Suppressor macrophage (primary cell): Measurements from ENCODE around the gene DCLK1.
A peak's percentile ranks its signal among the peaks of the same experiment; 100 is the strongest.

ENCODE experiments used
- DNase-seq, 4 experiments: peaks; one replicate each; pipeline ENCODE4 v3.0.0-alpha.2; 2020 to 2022

The DCLK1 gene

DNA sequence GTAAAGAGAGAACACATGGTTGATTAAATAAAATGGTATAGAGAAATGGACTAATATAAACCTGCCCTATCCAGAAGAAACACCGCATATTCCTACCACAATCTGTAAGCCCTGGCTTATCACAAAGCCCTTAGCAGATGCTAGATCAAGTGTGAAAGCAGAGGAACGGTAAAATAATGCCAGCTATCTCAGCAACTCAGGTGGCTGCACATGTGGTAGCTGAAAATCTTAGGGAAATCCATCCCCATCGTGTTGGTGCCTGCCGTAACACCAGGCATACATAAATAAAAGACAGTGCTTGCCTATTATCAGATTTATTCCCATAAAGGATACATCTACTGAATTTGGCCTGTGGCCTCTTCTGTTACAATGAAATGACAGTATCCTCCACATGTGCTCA is 350.6 kb downstream of the DCLK1 start:
- no peak for DNase-seq

DNA sequence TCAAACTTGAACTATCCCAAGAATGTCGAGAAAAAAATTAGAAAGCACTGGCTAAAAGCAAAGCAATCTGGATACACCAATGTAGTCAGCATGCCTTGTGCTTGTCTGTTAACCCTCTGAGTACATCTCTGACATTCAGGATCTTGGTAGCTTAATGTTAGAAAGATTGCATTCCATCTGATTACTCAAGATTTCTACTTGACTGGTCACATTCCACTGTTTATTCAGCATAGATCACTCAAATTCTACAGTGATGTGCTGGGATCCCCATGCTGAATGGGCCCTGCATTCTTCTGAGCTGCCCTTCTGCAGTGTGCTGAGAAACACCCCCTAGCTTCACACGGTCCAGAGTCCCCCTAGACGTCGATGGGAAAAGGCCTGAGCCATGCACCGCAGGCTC is 359.3 kb downstream of the DCLK1 start:
- no peak for DNase-seq

DNA sequence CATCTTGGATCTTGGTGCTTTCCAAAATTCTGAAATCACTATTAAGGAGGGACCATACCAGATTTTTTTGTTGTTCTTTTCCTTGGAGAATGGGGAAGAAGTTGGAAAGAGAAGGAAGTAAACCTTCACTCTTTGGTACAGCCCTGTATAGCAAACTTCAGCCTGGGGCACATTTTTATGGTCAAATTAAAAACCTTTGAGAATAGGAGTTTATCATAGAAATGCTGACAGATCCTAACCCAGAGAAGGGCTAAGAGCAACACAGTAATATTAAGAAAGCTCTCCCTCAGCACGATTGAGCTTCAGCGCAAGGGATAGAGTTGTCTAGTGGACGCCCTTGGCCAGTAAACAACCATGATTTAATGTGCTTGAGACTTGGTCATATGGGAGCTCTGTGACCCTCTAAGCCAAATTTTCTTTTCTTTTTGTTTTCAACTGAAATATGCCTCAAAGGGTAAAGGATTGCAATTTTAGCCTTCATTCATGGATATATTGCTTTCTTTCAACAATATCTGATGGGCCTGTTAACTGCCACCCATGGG is 360.4 kb downstream of the DCLK1 start:
- DNase-seq = no peak

DNA sequence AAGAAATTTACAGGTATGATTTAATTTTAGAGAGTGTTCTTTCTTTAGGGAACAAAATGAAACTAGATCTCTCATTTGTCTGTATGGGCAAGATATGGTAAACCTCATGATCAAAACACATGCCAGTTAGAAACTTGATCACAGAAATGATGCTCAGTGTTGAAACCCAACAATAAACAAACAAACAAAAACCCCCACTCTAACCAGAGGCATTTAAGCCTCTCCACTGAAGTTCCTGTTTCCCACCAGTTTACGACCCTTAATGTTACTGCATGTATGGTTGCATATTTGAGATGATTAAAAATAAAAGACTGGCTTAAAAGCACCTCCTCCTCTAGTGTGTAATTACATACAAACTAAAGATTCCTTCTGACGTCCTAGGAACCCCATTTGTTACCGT is 361.4 kb downstream of the DCLK1 start:
- no peak for DNase-seq

DNA sequence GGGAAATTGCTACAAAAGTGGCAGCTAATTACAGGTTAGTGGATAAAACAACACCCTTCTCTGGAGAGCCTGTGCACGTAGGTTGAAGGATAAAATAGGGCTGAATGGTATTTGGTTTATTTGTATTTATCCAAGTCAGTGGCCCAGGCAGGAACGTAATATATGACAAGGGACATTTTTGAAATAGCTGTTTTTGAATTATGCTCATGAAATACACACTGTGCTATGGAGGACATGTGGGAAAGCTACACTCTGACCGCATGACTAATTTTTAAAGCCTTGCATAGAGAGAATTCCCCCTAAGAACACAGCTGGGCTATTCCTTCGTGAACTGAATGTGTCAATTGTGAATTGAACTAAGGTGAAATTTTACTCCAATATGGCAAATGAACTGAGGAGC is 362.6 kb downstream of the DCLK1 start:
- no peak for DNase-seq

DNA sequence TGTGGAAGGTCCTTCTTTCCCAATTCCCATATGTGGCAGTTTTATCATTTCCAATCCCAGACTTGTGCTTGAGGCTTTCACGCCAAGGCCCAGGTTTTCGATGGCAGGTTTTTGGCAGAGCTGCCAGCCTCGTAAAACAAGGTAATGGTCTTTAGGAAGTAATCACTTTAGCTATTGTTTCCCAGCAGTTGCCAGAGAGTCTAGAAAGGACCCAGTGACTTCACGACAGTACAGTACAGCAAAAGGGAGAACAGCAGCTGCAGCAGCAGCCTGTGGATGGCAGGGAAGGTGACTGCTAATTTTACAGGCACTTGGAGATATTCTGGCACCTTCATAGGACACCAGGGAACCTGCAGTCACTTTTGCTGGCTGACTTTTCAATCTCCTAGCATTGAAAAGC is 363.1 kb downstream of the DCLK1 start:
- no peak for DNase-seq

DNA sequence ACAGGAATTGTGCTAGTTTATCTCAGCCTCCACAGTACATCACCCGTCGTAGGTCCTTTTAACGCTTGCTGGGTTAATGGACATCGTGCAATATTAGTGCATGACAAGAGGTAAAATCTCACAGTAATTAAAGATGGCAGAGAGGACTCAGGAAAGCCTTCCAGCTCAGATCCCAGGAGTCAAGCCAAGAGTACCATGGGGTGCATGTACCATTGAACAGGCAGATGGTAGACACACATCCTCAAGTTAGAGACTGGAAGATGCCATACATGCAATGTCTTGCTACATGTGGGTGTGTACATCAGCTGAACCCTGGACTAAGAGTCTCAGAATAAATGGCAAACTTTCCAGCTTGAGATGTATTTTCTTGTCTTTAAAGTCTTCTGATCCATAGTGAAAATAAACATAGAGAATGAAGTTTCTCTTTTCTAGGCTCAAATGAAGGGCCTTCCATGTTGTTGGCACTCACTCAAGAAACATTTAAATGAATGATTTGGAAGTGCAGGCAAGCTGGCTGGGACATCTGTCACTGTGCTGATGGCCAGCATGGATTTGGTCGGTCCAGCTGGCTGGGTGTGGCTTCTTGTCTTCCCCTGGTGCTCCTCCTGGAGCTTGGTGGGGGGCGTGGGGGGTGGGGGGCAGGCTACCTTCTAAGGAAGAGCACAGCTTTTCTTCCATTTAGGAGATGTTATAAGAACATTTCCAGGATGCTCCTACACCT is 363.8 kb downstream of the DCLK1 start:
- DNase-seq = no peak

DNA sequence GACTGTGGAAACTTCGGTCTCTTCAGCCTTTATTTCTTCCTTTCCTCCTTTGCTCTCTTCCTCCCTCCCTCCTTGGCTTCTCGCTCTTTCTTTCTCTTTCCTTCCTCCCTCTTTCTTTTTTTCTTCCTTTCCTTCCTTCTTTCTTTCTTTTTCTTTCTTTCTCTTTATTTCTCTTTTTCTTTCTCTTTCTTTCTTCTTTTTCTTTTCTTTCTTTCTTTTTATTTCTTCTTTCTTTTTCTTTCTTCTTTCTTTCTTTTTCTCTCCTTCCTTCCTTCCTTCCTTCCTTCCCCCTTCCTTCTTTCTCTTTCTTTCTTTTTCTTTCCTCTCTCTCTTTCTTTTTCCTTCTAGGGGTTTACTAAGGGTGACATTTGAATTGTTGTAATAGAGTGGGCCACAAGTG is 364.5 kb downstream of the DCLK1 start:
- no peak for DNase-seq

DNA sequence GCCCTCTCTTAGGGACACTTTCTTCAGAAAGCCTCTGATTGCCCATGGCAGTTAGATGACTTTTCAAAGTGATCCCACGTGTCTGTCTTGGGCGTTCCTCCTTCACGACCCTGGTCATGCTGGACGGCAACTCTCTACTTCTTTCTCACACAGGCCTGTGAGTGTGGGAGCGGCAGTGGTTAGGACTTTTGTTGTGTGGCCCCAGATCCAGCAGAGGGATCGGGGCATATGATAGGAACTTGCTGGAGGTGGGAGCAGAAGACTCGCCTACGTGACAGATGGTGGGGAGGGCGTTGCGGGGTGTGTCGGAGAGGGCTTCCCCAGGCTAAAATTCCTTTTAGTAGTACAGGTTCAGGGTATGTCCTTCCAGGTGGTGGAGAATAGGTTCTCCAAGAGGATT is 365.2 kb downstream of the DCLK1 start:
- no peak for DNase-seq

DNA sequence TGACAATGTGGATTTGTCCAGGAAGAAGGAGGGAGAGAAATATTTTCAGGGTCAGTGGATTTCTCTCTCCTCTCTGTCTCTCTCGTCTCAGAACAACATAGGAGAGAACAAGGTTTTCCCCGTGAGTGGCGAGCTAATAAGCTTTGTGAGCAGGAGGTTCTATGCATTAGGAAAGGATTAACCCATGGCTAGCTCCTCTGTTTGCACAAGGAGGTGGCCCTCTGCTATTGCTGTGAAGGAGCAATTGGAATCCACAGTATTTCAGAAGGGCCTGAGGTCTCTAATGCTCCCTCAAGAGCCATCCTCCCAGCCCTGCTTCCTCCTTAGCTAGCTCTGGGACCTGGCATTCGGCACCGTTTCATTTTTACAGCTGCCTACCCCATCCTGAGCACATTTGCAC is 365.8 kb downstream of the DCLK1 start:
- DNase-seq = no peak

DNA sequence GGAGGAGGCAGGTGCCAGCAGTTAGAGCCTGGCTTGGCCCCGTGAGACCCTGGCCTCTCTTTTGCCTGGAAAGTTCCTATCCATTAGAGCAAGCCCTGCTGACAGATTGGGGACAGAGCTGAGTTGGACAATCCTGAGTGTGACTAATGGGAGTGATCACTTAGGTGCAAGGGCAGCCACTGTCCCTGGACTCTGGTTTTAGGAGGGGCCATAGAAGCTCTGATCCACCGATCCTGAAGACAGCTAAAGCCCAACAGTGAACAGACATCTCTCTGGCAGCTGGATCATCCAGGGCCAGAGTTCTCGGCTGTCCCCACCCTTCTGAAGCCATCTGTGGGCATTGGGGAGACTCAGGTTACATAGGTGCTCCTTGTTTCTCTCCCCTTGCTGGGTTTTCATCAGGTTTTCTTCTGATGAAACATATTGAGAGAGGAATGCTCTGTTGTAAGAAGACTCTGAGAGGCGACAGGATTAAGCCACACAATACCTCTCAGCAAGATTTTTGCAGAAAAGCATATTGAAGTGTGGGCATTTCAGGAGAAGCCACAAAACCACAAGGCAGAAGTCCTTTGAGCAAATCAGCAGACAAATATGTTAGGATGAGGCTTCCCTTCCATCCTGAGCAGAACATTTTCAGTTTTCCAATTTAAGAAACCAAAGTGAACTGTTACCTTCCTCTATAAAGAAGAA is 366.7 kb downstream of the DCLK1 start:
- no peak for DNase-seq

DNA sequence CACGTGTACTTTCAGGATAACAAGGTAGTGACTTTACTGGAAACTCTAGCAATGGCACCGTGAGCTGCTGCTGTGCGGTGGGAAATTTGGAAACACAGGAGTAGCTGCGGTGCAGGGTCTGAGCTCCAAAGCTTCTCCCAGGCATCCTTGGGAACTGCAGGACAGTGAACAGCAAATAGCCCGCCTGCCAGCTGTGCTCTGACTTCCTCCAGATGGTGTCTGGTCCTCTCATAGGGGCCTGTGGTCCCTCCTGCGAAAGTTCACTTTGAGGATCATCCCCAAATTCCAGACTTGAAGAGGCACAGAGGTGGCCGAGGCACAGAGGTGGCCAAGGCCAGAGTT is 367.4 kb downstream of the DCLK1 start:
- peak in 1 of 4 experiments; percentile 0 for DNase-seq

DNA sequence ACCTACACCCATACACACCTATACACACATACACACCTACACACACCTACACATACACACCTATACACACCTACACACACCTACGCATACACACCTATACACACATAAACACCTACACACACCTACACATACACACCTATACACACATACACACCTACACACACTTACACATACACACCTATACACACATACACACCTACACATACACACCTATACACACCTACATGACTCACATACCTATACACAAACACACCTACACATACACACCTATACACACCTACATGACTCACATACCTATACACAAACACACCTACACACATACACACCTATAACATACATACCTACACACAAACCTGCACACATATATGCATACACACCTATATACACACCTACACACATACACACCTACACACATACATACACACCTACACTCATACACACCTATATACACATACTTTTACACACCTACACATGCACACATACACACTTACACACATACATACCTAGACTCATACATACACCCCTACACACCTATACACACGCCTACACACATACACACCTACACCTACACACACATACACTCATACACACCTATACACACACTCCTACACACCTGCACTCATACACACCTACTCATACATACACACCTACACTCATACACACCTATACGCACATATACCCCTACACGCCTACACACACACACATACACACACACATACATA is 368.0 kb downstream of the DCLK1 start:
- no peak for DNase-seq

DNA sequence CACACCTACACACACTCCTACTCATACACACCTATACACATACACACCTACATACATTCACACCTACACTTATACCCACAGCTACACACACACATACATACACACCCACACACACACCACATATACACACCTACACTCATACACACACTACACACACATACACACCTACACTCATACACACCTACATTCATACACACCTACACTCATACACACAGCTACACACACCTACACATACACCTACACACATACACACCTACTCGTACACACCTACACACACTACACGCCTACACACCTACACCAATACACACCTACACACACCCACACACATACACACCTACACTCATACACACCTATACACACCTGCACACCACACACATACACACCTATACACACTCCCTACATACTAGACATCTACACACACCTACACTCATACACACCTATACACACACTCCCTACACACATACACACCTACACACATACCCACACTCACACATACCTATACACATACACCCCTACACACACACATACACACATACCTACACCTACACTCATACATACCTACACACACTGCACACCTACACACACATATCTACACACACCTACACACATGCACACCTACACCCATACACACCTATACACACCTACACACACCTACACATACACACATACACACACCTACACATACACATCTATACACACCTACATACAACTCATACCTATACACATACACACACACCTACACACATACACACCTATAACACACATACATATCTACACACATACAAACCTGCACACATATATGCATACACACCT is 369.5 kb downstream of the DCLK1 start:
- DNase-seq = no peak

DNA sequence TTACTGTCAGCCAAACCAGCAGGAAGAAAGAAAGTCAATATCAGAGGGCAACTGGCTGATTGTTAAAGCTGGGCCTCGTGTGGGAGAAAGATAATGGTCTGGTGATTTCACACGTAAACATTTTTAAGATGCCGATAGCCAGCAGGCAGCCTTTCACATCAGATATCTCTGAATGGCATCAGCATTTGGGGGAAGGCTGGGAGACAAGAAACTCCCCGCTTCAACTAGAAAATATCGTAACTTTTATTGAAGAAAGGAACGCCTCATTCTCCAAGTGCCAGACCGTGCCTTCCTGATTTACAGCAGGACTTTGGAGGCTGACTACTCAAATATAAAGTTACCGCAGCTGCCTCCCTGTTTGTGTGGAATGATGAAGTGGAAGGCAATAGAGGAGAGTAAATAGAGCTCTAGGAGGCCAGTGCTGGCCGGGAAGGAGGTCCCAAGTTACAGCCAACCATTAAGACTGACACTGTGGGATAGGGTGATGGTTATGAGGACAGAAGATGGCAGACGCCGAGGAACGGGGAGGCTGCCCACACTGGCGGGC is 370.4 kb downstream of the DCLK1 start:
- DNase-seq = no peak

DNA sequence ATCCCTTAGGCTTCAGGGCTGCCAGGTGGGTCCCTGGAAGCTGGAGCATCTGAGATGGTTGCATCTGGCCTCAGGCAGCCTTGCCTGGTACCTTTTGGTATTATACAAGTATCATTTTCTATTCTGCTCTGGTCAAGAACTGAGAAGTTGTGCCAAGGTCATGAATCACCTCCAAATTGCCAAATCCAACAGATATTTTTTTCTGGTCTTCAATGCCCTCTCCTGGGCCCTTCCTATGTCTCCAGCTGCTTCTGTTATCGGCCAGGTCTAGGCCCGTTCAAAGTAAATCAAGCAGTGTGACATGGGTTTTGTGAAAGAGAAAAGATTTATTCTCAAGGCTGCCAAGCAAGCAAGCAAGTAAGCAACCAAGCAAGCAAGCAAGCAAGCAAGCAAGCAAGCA is 383.6 kb downstream of the DCLK1 start:
- DNase-seq = no peak

DNA sequence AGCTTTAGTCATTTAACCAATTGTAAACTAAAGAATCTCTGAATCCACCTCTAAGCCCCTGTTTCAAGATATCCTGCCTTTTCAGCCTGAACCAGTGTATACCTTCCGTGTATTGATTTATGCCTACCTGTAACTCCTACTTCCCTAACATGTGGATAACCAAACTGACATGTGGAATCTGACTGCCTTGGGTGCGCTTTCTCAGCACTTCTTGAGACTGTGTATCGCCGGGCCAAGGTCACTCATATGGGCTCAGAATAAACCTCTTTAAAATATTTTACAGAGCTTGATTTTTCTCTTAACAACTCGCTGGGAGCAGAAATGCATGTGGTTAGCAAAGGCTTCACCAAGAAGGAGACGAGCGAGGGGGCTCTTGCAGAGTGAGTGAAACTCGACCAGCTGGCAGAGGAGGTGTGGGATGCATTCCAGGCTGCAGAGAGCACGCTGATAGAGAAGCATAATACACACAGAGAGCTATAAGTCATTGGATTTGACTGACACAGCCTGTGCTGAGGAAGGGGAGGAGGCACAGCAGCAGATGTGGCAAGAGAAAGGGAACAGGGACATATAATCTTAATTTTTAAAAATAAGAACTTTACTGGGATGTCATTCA is 386.5 kb downstream of the DCLK1 start:
- DNase-seq = no peak

DNA sequence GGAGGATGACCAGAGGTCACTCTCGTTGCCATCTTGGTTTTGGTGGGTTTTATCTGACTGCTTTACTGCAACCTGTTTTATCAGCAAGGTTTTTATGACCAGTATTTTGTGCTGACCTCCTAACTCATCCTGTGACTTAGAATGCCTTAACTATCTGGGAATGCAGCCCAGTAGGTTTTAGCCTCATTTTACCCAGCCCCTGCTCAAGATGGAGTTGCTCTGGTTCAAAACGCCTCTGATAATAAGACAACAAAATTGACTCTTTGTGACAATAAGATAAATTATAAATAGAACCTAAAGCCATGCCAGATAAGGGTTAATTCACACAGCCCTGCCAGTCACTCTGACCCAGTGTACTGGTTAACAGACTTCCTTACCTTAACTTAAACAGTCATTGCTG is 387.0 kb downstream of the DCLK1 start:
- DNase-seq = no peak

DNA sequence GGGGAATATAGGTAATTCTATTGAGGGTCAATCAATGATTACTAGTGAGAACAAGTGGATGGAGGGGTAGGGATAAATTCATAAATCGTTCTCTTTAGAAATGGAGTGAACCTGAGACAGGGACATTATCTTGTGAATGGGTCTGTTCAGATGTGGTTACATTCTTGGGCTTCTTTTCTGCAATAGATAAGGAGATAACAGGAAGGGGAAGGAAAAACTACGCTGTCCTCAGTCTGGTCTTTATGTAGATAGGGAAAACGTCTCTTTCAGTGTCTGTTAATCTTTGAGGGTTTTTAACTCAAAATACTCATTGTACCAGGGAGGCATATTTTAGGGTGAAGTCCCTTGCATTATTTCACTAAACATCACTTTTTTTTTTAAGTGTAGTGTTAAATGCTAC is 388.0 kb downstream of the DCLK1 start:
- DNase-seq = no peak

DNA sequence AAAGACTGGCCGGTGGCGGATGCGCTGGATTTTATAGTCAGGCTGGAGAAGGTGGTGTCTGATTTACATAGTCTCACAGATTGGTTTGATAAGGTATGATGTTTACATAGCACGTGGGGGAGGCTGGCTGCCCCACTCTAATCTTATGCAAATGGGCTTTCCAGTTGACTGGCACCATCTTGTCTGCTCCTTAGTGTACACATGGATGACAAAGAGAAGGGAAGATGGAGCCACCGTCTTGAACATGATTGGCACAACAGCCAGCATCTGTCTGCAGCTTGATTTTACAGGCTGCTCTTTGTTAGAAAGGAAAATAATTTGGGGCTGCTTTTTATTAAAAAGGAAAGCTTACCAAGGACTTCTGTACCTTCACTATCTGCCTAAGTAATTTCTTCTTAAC is 389.5 kb downstream of the DCLK1 start:
- no peak for DNase-seq

DNA sequence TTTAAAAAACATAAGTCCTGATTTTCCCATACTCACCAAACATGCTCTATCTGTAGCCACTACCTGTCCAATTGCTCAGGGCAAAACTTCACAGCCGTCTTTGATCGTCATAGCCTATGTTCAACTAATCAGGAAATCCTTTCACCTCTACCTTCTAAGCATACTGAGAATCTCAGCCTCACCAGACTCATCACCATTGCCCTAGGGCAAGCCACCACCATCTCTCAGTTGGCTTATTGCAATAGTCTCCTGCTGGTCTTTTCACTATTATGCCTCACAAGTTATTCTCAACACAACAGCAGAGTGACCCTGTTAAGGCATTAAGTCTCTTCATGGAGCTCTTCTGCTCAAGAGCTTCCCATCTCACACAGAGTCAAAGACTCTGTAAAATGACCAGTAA is 394.3 kb downstream of the DCLK1 start:
- DNase-seq = no peak

DNA sequence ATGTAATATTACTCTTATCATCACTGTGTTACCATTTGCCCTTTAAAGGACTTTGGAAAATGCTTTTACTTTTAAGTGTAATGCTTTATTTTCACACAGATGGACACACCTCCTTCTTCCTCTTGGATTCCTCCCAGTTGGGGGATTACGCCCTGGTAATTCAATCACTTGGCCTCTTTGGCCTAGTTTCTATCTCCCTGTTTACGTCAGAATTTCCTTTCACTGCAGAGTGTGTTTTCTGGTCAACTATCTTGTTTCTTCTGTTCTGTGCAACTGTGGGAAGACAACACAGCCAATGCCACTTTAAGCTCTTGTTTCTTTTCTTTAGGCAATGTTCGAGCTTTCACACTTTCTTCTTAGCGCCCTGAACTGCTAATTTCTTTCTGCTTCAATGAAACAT is 397.4 kb downstream of the DCLK1 start:
- no peak for DNase-seq
